Measurements from ENCODE around the gene NEUROD6. TPM values are rescaled to one million over a fixed set of nuclear protein-coding genes. Genes with fewer than 3 reads are reported as not detected.

The NEUROD6 gene
- total RNA-seq (2014; rRNA removed; shearing (Covaris generic)) = not detected in 2 replicates

- peak; percentile 13 for DNase-seq (ENCODE audit: low read depth)
Measured at GRCh38 chr7:31340603-31341002, at the start of gene NEUROD6. TSS of gene NEUROD6 (minus strand) at chr7:31340726. CDS start at chr7:31339268, 1,458 bp downstream.

- DNase-seq (ENCODE audit: low read depth) = no peak
Measured at GRCh38 chr7:31384466-31384865, 43.9 kb upstream of the NEUROD6 start.

DNA sequence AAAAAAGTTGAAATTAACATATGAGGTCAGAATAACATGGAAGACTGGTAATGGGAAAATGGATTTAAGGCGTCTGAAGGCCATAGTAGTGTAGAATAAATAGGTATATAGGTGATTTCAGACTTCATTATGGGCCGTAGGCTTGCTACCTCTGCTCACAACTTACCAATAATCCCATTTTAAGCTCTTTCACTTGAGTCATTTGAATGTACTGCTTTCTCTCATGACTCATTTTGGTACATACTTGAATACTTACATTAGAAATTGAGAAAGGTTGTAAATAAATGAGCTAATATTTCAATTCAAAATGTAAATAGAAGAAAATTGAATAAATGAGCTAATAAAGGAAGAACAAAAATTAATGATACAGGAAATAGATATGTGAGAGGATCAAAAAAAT is 42.2 kb upstream of the NEUROD6 start:
- DNase-seq (ENCODE audit: low read depth) = no peak

DNA sequence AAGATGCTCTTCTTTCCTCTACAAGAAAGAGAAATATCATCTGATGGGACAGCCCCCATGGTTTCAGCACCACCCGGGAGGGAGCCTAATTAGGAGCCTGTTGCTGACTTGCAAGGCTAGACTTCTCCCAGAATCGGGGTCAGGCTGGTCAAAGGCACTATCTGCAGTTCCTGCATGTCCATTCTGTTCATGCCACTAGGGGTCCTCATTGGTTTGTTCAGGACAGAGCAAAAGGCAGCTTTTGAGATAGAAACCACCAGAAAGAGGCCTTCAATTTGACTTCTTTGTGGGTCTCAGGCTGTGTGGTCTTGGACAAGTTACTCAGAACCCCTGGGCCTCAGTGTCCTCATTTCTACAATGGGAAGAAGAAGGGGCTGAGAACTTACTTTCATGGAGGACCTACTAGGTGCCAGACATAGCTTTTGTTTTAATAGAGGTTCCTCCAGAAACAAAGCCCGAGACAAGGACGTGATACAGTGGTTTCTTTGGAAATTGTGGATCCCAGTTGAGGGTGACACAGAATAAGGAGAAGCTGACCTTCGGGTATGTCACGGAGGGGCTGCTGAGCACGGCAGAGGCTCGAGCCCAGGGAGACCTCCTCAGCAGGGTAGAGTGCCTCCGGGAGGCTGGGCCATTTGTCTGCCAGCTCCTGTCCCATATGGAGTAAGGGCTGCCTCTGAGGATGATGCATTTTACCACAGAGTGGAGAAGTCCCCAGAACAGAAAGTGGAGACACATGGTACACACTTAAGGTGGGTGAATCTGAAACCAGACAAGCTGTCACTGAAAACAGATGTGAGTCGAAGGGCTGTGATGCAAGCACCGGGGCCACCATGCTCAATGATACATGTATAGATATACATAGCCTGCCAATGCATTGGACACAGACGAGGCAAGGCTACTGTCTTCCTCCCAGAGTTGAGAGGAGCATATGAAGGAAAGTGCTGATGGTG is 33.1 kb upstream of the NEUROD6 start:
- peak; percentile 77 for DNase-seq (ENCODE audit: low read depth)

DNA sequence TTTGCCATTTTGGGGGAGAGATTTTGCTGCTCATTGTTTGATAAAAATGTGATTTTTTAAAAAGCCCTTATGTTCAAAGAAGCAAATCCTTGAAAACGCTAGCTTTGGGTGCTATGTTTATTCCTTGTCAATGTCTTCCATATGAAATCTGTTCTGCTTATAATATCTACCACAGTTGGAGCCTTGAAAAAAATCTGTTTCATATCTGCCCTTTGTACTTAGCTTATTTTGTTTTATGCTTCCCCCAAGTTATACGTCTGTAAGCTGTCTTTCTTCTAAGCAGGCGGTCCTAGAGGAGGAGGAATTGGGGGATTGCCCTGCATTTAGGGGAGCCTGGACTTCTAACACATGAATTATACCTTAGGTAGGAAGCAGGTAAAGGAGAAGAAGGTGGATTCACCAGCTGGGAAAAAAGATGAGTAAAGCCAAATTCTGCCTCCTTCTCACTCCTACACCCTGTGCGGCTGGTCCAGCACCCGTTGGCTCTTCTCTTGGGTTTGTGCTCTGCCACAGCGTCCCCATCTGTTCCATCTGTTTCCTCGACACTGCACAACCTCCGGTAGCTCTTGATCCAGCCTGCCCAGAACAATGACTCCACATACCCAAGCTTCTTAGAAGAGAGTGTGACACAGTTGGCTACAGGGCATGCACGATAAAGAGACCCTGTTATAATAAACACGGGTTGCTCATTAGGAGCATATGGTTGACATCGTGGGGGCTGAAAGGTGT is 31.9 kb upstream of the NEUROD6 start:
- DNase-seq (ENCODE audit: low read depth) = no peak

GRCh38 chr7:31371621-31372020 is 31.1 kb upstream of the NEUROD6 start:
- no peak for DNase-seq (ENCODE audit: low read depth)

- DNase-seq (ENCODE audit: low read depth) = peak; percentile 56
Measured at GRCh38 chr7:31370609-31371008, 30.1 kb upstream of the NEUROD6 start.

DNA sequence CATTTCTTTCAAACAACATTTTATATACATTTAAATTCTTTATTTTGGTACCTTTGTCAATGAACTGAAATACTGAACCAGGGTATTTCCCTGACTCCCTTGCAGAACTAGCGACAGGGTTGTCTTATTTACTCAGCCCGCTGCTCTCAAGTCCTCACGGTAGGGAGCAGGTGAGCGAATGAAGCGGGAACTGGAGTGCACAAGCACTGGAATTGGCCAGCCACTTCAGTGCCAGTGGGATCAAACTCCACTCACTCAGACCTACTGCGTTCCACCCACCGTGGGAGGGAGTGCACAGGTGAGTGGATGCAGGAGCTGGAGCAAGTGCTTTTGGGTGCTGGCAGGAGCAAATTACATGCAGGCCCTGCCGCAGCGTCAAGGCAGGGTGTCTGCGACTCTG is 28.1 kb upstream of the NEUROD6 start:
- DNase-seq (ENCODE audit: low read depth) = no peak

GRCh38 chr7:31363496-31363895 is 23.0 kb upstream of the NEUROD6 start:
- DNase-seq (ENCODE audit: low read depth) = no peak

- no peak for DNase-seq (ENCODE audit: low read depth)
Measured at GRCh38 chr7:31363051-31363450, 22.5 kb upstream of the NEUROD6 start.

- DNase-seq (ENCODE audit: low read depth) = no peak
Measured at GRCh38 chr7:31362401-31362800, 21.9 kb upstream of the NEUROD6 start.

- DNase-seq (ENCODE audit: low read depth) = no peak
Measured at GRCh38 chr7:31358467-31358866, 17.9 kb upstream of the NEUROD6 start.

DNA sequence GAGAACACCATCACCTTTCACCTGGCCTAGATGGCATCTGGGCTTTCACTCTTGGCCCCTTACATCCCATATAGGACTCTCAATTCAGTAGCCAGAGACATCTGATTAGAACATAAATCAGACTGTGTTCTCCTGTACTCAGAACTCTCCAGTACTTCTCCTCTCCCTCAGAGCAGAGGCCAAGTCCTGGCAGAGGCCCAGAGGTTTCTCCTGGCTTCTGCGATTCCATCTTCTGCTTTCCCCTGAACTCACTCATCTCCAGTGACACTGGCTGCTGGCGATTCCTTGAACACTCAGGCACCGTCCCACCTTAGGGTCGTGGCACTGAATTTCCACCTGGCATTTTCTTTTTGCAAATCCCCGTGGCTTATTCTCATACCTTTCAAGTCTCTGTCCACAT is 4.9 kb upstream of the NEUROD6 start:
- no peak for DNase-seq (ENCODE audit: low read depth)

- no peak for DNase-seq (ENCODE audit: low read depth)
Measured at GRCh38 chr7:31343516-31344305, 3.2 kb upstream of the NEUROD6 start.

- DNase-seq (ENCODE audit: low read depth) = no peak
Measured at GRCh38 chr7:31341141-31341540, 615 bp upstream of the NEUROD6 start.

- DNase-seq (ENCODE audit: low read depth) = no peak
Measured at GRCh38 chr7:31340051-31340450, 475 bp downstream of the NEUROD6 start.

- DNase-seq (ENCODE audit: low read depth) = no peak
Measured at GRCh38 chr7:31338706-31339105, 1.8 kb downstream of the NEUROD6 start.

DNA sequence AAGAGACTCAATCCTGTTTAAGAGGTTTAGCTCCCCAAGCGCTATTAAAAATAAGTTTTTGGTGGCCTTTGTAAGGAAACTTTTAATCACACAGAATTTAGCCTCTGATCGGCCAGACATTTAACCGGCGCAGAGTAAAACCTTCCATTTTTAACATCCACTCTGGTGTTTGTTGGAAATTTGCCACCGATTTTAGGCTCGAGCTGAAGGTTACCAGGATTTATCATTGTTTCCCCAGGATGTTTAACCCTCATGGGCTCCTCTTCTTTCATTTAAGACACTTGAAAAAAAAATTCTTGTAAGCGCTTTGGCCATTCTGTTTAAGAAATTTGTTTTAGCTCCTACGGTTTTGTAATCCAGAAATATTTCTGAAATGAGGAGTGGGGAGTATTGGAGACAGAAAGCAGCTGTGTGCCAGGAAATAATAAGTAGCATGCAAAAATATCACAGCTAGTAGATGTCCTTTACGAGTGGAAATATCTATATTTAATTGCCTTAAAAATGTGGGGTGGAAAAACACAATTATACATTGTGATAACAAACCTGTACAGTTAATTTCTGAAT is 3.4 kb downstream of the NEUROD6 start:
- no peak for DNase-seq (ENCODE audit: low read depth)

- peak; percentile 15 for DNase-seq (ENCODE audit: low read depth)
Measured at GRCh38 chr7:31336202-31337001, 4.1 kb downstream of the NEUROD6 start.

DNA sequence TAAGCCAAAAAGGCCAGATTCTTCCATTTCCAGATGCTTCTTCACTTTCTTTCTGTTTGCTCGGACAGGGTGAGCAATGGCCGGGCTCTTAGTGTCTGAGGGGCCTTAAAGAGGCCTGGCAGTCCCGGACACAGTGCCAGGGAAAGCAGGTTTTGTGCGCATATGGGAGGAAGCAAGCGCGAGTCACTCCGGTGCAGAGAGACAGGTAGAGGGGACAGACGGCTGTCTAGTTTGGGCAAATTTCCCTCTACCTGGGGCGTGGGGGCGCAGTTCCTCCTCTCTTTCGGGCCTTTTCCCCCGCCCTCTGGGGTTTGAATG is 4.7 kb downstream of the NEUROD6 start:
- no peak for DNase-seq (ENCODE audit: low read depth)
